HG03575 (cell line): ENCODE measurements around the gene CFAP97.
"Not testable (repeated sequence)": the region's sequence is repeated elsewhere in the genome, so short reads cannot be mapped to it uniquely, and the experiment has no call there.

Experiments
- ATAC-seq: cut with Tn5 transposase; IDR thresholded peaks from one replicate; pipeline ENCODE4 v1.9.1; 2021; ENCODE audit not compliant: unreplicated experiment, insufficient number of reproducible peaks, low FRiP score; ENCODE audit errors: extremely low read depth

Gene CFAP97

DNA sequence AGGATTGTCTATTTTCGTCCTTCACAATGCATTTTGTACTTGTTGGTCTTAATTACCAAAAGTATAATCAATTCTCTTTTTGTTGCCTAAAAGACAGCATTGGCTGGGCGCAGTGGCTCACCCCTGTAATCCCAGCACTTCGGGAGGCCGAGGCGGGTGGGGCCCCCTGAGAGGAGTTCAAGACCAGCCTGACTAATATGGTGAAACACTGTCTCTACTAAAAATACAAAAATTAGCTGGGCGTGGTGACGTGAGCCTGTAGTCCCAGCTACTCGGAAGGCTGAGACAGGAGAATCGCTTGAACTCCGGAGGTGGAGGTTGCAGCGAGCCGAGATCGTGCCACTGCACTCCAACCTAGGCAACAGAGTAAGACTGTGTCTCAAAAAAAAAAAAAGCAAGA is 1.3 kb upstream of the CFAP97 start:
- ATAC-seq: not testable (repeated sequence)

- ATAC-seq: no peak
Measured at GRCh38 chr4:185204238-185204910, 574 bp upstream of the CFAP97 start.

- no peak for ATAC-seq
Measured at GRCh38 chr4:185202984-185203485, 765 bp downstream of the CFAP97 start.

DNA sequence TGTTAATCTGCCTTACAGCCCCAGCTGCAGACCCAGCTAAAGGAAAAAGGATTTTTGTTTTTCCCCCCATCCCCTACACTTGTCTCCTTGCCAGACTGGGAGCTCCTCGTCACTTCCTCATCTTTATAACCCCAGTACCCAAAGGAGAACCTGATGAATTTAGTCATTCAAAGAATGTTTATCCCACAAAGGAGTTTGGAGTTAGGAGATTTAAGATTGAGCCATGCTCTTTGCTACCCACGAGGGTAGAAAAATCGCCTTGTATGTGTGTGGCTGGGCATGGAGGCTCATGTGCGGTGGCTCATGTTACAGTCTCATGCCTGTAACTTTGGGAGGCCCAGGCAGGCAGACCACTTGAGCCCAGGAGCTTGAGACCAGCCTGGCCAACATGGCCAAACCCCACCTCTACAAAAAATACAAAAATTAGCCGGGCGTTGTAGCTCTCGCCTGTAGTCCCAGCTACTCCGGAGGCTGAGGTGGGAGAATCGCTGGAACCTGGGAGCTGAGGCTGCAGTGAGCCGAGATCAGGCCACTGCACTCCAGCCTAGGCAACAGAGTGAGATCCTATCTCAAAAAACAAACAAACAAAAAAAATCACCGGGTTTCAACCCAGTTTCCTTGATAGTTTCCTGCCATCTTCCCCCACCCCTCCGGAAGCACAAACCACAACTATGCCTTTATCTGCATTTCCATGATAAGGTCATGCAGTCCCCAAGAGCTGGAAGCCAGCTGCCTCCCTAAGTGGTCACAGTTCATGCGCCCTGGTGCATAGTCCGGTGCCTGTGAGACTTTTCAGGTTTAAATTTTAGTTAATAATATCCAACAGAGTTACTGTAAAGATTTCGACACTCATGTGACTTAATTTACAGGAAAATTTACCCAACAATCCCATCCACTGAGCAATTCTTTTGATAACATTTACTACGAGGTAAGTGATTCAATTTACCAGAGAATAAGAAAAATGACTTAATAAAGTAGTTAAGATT is 1.5 kb downstream of the CFAP97 start:
- ATAC-seq: no peak

- not testable (repeated sequence) for ATAC-seq
Measured at GRCh38 chr4:185198189-185198588, 5.6 kb downstream of the CFAP97 start.

GRCh38 chr4:185196437-185196836 is 7.4 kb downstream of the CFAP97 start:
- no peak for ATAC-seq

GRCh38 chr4:185194924-185195888 is 8.6 kb downstream of the CFAP97 start:
- no peak for ATAC-seq

GRCh38 chr4:185192059-185192458 is 11.7 kb downstream of the CFAP97 start:
- peak; percentile 88 for ATAC-seq

- ATAC-seq: no peak
Measured at GRCh38 chr4:185190306-185190856, 13.4 kb downstream of the CFAP97 start.

DNA sequence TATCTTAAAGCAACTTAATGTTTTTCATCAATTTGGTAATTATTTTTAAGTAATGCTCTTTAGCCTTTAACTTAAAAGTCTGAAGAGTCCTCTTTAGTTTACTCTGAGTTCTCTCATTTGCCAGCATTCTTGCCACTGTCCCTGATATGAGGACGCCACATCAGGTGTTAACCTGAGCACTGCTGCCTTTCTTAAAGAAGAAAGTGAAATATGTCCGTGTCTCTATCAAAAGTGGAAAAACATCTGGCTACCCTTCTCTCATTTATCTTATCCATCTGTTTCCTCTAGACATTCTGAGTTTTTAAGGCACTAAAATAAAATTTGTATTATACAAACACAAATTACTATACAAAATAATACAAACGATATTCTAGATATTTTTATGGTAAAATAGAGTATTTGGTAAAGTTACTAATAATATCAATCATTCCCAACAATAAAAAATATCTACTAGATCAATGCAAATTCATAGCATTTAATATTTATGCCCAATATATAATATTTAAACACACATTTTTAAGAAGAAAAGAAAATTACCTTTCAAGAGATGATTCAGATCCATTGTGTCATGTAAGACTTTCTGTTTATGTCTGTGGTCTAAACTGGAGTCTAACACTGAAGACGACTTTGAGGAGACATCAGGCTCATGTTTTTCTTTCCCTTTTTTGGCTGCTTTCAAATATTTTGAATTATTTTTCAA is 14.0 kb downstream of the CFAP97 start:
- ATAC-seq: no peak

DNA sequence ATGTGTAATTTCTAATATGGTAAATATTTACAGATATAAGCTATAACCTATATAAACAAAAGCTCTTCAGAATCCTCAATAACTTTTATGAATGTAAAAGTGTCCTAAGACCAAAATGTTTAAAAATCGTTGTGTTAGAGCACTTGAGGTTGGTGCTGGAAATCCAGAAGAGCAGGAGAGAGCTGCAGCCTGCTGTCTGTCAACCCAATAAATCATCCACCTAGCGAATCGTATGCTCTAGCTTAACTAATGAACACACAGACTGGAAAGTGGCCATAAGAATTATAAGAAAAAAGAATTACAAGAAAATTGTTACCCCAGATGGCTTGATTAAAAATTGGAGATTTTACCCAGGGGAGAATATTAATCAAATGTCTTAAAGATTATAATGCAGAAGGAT is 17.0 kb downstream of the CFAP97 start:
- no peak for ATAC-seq

DNA sequence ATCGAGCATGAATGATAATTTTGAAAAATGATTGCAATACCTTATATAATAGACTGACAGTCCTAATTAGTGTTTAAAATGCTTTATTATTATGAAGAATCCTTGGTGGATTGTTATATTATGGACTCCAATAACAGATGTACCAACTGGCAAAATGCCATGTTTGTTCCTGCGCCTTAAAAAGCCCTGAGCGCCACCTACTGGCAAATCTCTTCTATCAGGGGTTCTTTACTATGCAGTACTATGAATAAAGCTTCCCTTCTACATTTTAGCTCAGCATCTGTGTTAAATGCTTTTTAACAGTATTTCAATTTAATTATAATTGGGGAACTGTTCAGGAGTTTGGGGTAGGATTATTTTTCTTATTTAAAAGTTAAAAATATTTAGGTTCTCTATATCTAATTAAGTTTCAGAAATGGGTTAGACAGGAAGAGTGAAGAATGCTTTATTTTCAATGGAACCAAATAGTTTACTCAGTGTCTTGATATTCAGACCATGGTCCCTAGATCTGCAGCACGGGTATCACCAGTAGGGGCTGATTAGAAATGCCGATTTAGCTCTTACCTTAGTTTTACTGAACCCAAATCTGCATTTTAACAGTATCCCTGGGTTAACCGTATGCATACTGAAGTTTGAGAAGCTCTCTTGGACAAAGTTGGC is 20.0 kb downstream of the CFAP97 start:
- no peak for ATAC-seq

- no peak for ATAC-seq
Measured at GRCh38 chr4:185182239-185182638, 21.6 kb downstream of the CFAP97 start.

DNA sequence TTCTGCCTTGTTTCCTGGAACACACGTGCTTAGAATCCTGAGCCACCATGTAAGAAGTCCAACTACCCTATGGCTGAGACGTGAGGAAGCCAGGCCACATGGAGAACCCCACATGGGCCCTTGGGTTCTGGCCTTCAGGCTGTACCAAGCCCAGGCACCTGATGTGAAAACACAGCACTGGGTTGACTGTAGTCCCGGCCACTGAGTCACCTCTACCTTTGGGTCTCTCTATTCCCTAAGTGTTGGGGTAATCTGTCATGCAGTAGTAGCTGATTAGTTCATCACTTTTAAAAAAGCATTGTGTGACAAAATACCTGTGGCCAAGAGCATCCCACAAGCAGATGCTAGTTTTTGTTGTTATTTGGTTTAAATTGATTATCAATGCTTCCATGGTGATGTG is 24.3 kb downstream of the CFAP97 start:
- ATAC-seq: no peak

GRCh38 chr4:185171373-185172071 is 32.3 kb downstream of the CFAP97 start:
- ATAC-seq: peak; percentile 86

- ATAC-seq: no peak
Measured at GRCh38 chr4:185167234-185167633, 36.6 kb downstream of the CFAP97 start.

GRCh38 chr4:185165605-185166063 is 38.2 kb downstream of the CFAP97 start:
- peak; percentile 93 for ATAC-seq
